Peyer's patch (tissue), 4 donors: ENCODE measurements around the gene EFCAB8.

Experiments used
- POLR2A ChIP-seq, 2 donors: fragments of 450-650 bp; IDR thresholded peaks; one replicate each; pipeline ENCODE4 v1.5.1; 2017; ENCODE audit warnings: antibody characterized with exemption in 2 of 2, mild to moderate bottlenecking in 2 of 2, moderate library complexity in 2 of 2
- TF ChIP-seq, protein P1 (sequence below), 6 experiments: fragments of 450-650 bp in 4 of 6; fragments of 200-600 bp in 2 of 6; sonication (generic) in 1 of 6; IDR thresholded peaks; one replicate each; pipeline ENCODE4 v1.5.1; 2017 to 2019; ENCODE audit warnings: antibody characterized with exemption in 6 of 6, mild to moderate bottlenecking in 3 of 6, moderate library complexity in 1 of 6

DNA sequence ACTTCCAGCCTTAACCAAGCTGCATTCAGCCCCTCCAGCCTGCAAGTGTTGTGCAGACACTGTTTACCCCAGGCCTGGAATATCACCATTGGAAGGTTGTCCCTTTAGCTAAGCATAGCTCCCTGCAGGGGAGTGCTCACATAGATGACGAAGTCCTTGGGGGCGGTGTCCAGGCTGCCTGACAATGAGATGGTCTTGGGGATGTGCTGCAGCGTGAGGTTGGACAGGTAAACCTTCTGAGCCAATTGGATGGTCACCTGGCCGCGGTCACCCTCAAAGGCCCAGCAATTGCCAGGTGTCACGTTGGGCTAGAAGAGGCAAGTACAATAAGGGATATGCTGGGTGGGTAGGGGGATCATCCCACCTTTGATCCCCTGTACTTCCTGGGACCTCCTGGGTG, 126.9 kb downstream of the EFCAB8 start:
- no peak for TF ChIP-seq POLR2A (IDR thresholded peaks at IDR 0.05)
- TF ChIP-seq, protein P1, sequence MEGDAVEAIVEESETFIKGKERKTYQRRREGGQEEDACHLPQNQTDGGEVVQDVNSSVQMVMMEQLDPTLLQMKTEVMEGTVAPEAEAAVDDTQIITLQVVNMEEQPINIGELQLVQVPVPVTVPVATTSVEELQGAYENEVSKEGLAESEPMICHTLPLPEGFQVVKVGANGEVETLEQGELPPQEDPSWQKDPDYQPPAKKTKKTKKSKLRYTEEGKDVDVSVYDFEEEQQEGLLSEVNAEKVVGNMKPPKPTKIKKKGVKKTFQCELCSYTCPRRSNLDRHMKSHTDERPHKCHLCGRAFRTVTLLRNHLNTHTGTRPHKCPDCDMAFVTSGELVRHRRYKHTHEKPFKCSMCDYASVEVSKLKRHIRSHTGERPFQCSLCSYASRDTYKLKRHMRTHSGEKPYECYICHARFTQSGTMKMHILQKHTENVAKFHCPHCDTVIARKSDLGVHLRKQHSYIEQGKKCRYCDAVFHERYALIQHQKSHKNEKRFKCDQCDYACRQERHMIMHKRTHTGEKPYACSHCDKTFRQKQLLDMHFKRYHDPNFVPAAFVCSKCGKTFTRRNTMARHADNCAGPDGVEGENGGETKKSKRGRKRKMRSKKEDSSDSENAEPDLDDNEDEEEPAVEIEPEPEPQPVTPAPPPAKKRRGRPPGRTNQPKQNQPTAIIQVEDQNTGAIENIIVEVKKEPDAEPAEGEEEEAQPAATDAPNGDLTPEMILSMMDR (IDR thresholded peaks at IDR 0.05): no peak
